Type B pancreatic cell (in vitro differentiated cells): ENCODE measurements around the gene NDUFAF4. TPM values are rescaled to one million over a fixed set of nuclear protein-coding genes. Genes with fewer than 3 reads are reported as not detected.

Source experiments
- DNase-seq: peaks from one replicate; pipeline ENCODE4 v3.0.0; 2021; ENCODE audit warnings: mixed read lengths; ENCODE audit not compliant: unreplicated experiment; ENCODE audit errors: extremely low spot score
- H3K27ac Mint-ChIP-seq: 2 replicates; pipeline ENCODE4 v1.8.0; 2021; ENCODE audit warnings: mild to moderate bottlenecking, mixed read lengths
- H3K27me3 Mint-ChIP-seq: 2 replicates; pipeline ENCODE4 v1.8.0; 2021; ENCODE audit warnings: mixed read lengths
- H3K36me3 Mint-ChIP-seq: 2 replicates; pipeline ENCODE4 v1.8.0; 2021; ENCODE audit warnings: mixed read lengths
- H3K4me1 Mint-ChIP-seq: one replicate; pipeline ENCODE4 v1.8.0; 2021; ENCODE audit warnings: mixed read lengths; ENCODE audit not compliant: unreplicated experiment
- H3K4me3 Mint-ChIP-seq: 2 replicates; pipeline ENCODE4 v1.8.0; 2021; ENCODE audit warnings: mild to moderate bottlenecking, mixed read lengths
- H3K9me3 Mint-ChIP-seq: 2 replicates; pipeline ENCODE4 v1.8.0; 2021; ENCODE audit warnings: mixed read lengths
- total RNA-seq: library from RNA; stranded (reverse); gene quantifications from 2 replicates; pipeline ENCODE4 v1.2.1, GENCODE V29; 2021; ENCODE audit warnings: low replicate concordance
- TF ChIP-seq, protein P1 (sequence below): fragments of 200-600 bp; sonication (generic); conservative IDR thresholded peaks from 2 replicates; pipeline ENCODE4 v1.5.0; 2021; ENCODE audit warnings: antibody characterized with exemption, mild to moderate bottlenecking

NDUFAF4 gene
- total RNA-seq, 1 donor from 2014 or later, result 37.4 TPM

DNA sequence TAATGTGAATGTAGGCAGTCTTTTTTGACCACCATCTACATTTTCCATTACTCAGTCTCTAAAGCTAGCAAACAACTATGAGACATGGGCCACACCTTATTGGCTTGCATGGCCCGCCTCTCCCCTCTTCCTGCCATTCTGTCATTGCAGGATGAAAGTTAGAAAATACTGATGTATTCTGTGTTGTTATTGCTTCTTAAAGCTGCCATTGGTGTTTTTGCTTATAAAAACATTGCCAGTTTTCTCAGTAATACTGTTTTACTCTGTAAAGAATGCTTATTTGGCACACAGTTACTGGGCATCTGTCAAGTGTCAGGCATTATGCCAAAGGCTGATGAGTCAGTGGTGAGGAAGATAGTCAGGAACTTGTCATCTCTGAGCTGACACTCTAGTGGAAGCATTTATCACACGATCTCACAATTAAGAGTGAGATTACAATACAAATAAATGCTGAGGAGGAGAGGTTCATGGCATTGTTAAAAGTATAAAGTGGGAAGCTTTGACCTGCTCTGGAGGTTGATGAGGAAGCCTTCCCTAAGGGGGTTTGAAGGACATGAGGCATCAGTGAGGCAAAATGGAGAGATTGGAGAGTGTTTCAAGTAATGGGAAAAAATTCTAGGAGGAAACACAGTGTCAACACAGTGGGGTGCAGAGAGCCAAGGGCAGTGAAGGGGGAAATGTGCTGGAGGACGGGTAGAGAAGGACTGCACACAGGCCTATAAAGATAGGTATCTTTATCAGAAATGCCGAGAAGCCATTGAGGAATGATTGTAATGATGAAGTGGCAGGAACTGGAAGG, 41.5 kb upstream of the NDUFAF4 start:
- DNase-seq, result no peak
- Mint-ChIP-seq H3K36me3 (no peaks in the 10 kb centered on the region), H3K4me1 (peaks cover 6% of the 10 kb centered on the region), H3K9me3 (no peaks in the 10 kb centered on the region), H3K27me3 (peaks cover 16% of the 10 kb centered on the region), H3K27ac (peak overlapping the region; percentile 22), H3K4me3 (no peak overlapping the region)
- TF ChIP-seq, protein P1, sequence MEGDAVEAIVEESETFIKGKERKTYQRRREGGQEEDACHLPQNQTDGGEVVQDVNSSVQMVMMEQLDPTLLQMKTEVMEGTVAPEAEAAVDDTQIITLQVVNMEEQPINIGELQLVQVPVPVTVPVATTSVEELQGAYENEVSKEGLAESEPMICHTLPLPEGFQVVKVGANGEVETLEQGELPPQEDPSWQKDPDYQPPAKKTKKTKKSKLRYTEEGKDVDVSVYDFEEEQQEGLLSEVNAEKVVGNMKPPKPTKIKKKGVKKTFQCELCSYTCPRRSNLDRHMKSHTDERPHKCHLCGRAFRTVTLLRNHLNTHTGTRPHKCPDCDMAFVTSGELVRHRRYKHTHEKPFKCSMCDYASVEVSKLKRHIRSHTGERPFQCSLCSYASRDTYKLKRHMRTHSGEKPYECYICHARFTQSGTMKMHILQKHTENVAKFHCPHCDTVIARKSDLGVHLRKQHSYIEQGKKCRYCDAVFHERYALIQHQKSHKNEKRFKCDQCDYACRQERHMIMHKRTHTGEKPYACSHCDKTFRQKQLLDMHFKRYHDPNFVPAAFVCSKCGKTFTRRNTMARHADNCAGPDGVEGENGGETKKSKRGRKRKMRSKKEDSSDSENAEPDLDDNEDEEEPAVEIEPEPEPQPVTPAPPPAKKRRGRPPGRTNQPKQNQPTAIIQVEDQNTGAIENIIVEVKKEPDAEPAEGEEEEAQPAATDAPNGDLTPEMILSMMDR, result no peak

DNA sequence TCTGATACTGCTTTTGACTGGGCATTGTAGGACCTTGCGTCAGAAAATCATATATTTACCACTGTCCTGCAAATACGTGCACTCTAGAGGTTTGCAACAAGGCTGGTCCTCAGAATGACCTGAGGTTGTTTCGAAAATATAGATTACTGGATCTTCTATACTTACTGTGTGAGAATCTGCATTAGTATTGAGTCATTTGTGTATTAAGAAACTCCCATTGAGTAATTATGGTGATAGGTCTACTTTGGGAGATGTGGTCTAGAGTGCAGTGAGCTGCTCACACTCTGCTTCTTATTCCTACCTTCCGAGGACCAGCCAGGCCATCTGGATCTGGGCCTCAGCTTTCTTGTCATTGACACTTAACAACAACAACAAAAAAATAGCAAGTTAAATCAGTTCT, 36.4 kb upstream of the NDUFAF4 start:
- H3K36me3 Mint-ChIP-seq, result no peaks in the 10 kb centered on the region

DNA sequence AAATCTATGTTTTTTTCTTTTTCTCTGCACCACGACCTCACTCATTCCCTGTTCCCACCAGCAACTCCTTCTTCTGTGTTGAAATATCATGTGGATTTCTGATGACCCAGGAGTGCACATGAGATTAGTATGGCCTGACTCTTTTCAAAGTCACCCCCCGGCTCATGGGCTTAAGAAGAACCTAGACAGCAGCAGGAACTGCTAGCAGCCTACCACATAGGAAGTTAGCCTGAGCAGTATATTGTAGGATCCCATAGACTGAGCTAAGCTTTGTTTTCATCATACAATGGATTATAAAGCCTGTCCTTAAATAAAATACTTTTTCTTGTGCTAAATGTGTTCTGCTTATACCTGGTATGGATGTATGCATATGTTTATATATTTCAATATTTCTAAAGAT, 33.5 kb upstream of the NDUFAF4 start:
- Mint-ChIP-seq H3K27me3 (peaks cover 37% of the 10 kb centered on the region), H3K36me3 (no peaks in the 10 kb centered on the region), H3K4me1 (no peaks in the 10 kb centered on the region), H3K4me3 (peak overlapping the region; percentile 13), H3K9me3 (no peaks in the 10 kb centered on the region), H3K27ac (no peak overlapping the region)
- TF ChIP-seq, protein P1, result no peak
- DNase-seq, result no peak

More for the DNA sequence above, 36.4 kb upstream of the NDUFAF4 start:
- Mint-ChIP-seq H3K4me1 (no peaks in the 10 kb centered on the region), H3K27ac (no peak overlapping the region), H3K27me3 (peaks cover 17% of the 10 kb centered on the region), H3K4me3 (no peak overlapping the region), H3K9me3 (no peaks in the 10 kb centered on the region)
- DNase-seq, result no peak
- TF ChIP-seq, protein P1, result no peak

DNA sequence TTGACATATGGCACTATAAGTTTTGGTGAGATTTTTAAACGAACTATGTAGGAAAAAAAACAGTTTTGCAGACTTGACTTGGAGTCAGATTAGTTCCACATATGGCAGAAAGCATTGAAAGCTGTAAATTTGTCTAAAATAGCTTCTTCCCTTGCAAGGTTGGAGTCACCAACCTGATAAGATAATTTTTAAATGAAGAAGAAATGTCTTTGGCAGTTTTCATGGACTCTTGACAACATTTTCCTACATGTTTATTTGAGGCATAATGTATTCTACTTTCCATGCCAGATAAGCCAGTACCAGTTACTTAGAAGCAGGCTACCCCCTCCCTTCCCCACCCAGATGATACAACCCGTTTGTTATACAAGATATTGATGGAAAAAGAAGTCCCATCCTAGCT, 32.0 kb upstream of the NDUFAF4 start:
- Mint-ChIP-seq H3K9me3 (no peaks in the 10 kb centered on the region), H3K27me3 (peaks cover 45% of the 10 kb centered on the region), H3K4me3 (no peak overlapping the region), H3K36me3 (no peaks in the 10 kb centered on the region), H3K27ac (no peak overlapping the region), H3K4me1 (no peaks in the 10 kb centered on the region)
- TF ChIP-seq, protein P1, result no peak
- DNase-seq, result no peak

DNA sequence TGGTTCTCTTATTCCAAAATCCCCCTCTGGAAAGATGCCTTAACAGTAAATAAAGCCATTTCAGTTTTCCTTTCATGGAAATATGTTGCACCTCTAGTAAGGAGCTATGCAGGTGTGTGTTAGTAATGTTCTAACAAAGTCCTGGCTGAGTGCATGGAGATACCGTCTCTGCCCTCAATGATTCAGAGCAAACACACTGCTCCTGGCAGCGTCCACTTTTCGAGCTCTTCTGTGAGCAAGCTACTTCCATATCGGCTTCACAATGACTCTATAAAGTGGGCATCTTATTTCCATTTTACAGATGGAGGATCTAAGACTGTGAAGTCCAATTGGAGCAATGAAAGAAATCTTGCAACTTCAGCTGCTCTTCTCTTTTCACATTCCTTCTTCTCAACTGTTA, 30.0 kb upstream of the NDUFAF4 start:
- peaks cover 54% of the 10 kb centered on the region for H3K27me3 Mint-ChIP-seq
- H3K9me3 Mint-ChIP-seq, result no peaks in the 10 kb centered on the region
- no peak overlapping the region for H3K27ac Mint-ChIP-seq
- DNase-seq, result no peak
- no peaks in the 10 kb centered on the region for H3K36me3 Mint-ChIP-seq
- no peak overlapping the region for H3K4me3 Mint-ChIP-seq
- no peaks in the 10 kb centered on the region for H3K4me1 Mint-ChIP-seq
- TF ChIP-seq, protein P1, result no peak
